Bronchial epithelial cell (primary cell): ENCODE data around the gene ADGRD1. TPM values are rescaled to one million over a fixed set of nuclear protein-coding genes. Genes with fewer than 3 reads are reported as not detected.

Experiments
- DNase-seq: peaks from one replicate; pipeline ENCODE4 v3.0.0-alpha.2; 2010; ENCODE audit warnings: low read depth
- FAIRE-seq: peaks from 2 replicates; lab custom pipeline; 2011; peaks lifted over from hg19 to GRCh38; lab: Jason Lieb, UNC
- H3K27me3 ChIP-seq: 2 replicates; pipeline ENCODE4 v1.5.1; 2011; ENCODE audit warnings: low read length; ENCODE audit not compliant: control insufficient read depth, insufficient read depth
- H3K36me3 ChIP-seq: 2 replicates; pipeline ENCODE4 v1.5.1; 2011; ENCODE audit warnings: low read length; ENCODE audit not compliant: control insufficient read depth, insufficient read depth
- H3K4me3 ChIP-seq: 2 replicates; pipeline ENCODE4 v1.5.1; 2011; ENCODE audit warnings: mild to moderate bottlenecking, low read depth, low read length, control low read depth
- CTCF ChIP-seq: IDR thresholded peaks from 2 replicates; pipeline ENCODE4 v1.5.1; 2011; ENCODE audit warnings: mild to moderate bottlenecking, moderate library complexity, low read length, control low read depth, inconsistent platforms; ENCODE audit not compliant: insufficient read depth, severe bottlenecking
- total RNA-seq: library from RNA; depleted of rRNA; stranded (reverse); fragments of >200 nt; gene quantifications from 2 replicates; pipeline ENCODE4 v1.2.1, GENCODE V29; 2014

ADGRD1 gene
- total RNA-seq, 1 donor from 2014 or later: not detected

- Histone ChIP-seq H3K27me3 (no peaks in the 10 kb centered on the region), H3K4me3 (no peak overlapping the region), H3K36me3 (no peaks in the 10 kb centered on the region)
- FAIRE-seq (no peak), DNase-seq (no peak)
- no peak for TF ChIP-seq CTCF
Measured at GRCh38 chr12:131025939-131026702, 72.4 kb downstream of the ADGRD1 start.

GRCh38 chr12:131026754-131027153, 73.0 kb downstream of the ADGRD1 start:
- DNase-seq: no peak
- Histone ChIP-seq H3K36me3 (no peaks in the 10 kb centered on the region), H3K4me3 (no peak overlapping the region), H3K27me3 (no peaks in the 10 kb centered on the region)
- TF ChIP-seq CTCF: no peak
- peak; percentile 18 for FAIRE-seq

GRCh38 chr12:131027264-131027663, 73.6 kb downstream of the ADGRD1 start:
- FAIRE-seq (no peak), DNase-seq (no peak)
- H3K27me3 ChIP-seq: no peaks in the 10 kb centered on the region
- no peak overlapping the region for H3K4me3 ChIP-seq
- no peaks in the 10 kb centered on the region for H3K36me3 ChIP-seq
- no peak for TF ChIP-seq CTCF

- no peak for TF ChIP-seq CTCF
- Histone ChIP-seq H3K27me3 (no peaks in the 10 kb centered on the region), H3K36me3 (no peaks in the 10 kb centered on the region), H3K4me3 (no peak overlapping the region)
- DNase-seq: no peak
- no peak for FAIRE-seq
Measured at GRCh38 chr12:131027876-131028586, 74.3 kb downstream of the ADGRD1 start.

- Histone ChIP-seq H3K4me3 (no peak overlapping the region), H3K27me3 (no peaks in the 10 kb centered on the region), H3K36me3 (no peaks in the 10 kb centered on the region)
- no peak for TF ChIP-seq CTCF
- peak; percentile 16 for DNase-seq
- no peak for FAIRE-seq
Measured at GRCh38 chr12:131028587-131029338, 75.1 kb downstream of the ADGRD1 start.
